HUDEP-2 (cell line): ENCODE data around the gene C1QTNF6.
"Not testable (repeated sequence)": the region's sequence is repeated elsewhere in the genome, so short reads cannot be mapped to it uniquely, and the experiment has no call there.

Source experiments
- DNase-seq, 76 experiments: peaks; one replicate each; lab custom pipeline; 2025; ENCODE audit not compliant: unreplicated experiment in 76 of 76; lab: John Stamatoyannopoulos, UW

C1QTNF6 gene

DNA sequence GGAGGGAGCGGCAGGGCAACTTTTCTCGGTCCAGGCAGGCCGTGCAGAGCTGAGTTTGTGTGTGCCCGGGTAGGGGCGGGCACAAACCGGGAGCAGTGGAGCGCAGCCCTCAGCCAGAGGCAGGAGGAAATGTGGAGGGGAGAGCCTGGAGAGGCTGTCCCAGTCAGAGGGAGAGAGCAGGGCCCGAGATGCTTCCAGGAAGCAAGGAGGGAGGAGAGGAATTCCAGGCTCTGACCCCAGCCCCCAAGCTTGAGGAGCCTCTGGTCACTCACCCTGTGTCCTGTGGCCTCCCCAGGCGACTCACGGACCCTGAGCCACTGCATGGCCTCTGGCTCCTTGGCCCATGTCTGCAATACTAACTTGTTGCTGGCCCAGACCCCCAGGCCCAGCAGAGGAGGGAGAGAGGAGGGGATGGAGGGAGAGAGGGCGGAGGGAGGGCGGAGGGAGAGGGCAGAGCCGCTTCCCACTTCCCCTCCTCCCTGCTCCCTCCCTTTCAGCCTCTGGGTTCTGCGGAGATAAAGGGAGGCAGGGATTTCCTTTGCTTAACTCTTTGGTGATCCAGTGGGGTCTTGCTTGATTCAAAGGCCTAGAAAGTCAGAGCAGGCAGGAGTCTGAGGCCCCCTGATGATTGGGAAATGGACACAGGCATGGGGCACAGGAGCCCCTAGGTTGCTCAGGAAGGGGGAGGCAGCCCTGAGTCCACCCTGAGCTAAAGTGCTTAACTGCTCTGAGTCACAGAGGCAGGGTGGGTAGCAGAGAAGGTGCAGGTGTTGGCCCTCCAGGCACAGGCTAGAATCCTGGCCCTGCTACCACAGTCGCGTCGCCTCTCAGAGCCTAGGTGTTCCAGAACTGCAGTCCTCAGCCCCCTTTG lies at the start of gene C1QTNF6:
TSS of gene C1QTNF6 (minus strand) at position 357 of the 871 bp plus-strand sequence. CDS start at position 323, 34 bp downstream.
- DNase-seq = no peak

DNA sequence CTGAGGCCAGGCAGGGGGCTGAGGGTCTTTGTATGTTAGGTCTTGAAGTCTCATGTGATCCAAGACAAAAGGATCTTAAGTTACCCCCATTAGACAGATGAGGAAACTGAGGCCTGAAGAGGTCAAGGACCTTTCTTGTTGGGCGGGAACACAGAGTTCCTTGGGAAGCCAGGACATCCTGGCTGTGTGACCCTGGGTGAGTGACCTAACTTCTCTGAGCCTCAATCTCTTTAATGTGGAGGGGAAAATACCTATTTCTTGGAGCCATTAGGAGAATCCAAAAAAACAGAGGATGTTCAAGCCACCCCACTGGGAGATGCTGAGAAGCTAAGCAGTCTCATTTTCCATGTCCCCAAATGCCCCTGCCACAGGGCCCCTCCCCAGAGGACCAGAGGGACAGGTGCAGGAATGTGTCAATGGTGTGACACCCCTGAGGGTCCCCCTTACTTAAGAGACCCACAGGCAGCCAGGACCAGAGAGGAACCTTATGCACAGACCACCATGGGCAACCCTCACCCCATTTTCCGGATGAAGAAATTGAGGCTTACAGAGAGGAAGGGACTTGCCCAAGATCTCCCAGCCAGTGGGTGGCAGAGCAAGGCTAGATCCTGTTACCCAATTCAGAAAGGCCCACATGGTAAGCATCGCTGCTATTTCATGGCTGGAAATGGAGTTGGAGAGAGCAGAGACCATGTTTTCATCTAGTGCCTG lies 48.0 kb upstream of the C1QTNF6 start:
- no peak for DNase-seq

DNA sequence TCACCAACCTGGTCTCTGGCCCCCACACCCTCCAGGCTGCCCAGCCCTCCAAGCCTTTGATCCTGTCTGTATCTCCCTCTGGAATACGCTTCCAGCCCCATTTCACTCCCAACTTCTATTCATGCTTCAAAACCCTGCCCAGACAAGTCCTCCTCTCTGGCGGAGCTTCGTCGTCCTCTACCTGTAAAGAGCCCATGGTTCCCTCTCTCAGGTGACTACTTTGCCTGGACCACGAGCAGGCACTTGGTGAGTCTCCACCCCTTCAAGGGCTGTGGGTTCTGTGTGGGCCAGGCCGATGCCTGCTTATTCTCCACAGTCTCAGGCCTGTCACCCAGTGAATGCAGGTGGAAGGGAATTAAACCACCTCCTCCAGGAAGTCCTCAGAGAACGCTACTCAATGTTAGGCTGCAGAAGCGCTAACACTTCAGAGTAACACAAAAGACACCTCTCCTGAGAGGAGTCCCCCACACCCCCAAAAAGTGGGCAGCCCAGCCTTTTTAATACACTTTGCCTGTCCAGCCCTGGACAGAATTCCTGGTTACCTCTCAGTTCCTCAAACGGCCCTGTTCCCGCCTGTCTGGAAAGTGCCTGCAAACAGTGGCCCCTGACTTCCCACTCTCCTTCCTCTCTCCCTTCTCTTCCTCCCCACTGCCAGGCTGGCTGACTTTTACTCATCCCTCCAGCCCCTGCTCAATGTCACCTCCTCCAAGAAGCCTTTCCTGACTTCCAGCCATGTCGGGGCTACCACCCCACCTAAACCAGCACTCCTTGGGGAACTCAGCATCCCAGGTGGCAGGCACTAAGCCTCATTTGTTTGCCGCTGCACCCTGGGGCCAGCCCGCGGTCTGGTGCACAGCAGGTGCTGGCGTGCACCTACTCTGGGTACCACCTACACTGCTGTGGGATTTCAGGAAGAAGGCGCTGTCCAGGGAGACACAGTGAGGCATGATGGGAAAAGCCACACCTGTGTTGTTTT lies 47.0 kb upstream of the C1QTNF6 start:
- no peak for DNase-seq

DNA sequence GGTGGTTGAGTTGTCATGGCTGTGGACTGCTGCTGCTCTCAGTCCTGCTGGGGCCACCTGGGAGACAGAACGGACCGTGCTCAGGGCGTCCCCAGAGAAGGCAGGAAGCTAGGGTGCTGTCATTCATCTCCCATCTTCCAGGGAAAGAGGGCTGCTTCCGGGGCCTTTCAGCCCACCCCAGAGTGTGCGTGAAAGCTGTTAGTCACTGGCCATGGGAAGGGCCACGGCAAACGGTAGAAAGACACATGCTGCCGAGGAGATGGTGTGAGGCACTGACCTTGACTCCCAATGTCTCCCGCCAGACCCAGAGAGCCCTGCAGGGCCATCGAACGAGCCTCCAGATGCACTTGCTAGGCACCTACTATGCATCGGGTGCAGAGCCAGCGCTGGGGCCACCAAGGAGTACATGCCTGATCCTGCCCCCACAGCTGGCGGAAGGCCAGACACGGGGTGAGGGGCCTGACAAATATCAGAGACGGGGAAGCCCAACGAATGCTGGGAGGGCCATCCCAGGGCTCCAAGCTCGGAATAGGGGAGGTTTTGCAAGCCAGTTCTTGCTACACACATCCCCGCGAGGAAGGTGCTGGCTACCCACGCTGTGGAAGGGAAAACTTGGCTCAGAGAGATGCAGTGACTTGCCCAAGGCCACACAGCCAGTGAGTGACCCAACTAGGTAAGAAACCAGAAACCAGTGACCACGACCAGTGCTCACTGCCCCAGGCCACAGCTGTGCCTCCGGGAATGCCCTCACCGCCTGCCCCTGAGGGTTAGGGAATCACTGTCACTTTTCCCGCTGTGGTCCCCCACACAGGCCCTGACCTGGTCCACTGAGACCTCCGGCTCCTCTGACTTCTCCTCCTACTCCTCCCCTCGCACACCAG lies 45.9 kb upstream of the C1QTNF6 start:
- DNase-seq = no peak

DNA sequence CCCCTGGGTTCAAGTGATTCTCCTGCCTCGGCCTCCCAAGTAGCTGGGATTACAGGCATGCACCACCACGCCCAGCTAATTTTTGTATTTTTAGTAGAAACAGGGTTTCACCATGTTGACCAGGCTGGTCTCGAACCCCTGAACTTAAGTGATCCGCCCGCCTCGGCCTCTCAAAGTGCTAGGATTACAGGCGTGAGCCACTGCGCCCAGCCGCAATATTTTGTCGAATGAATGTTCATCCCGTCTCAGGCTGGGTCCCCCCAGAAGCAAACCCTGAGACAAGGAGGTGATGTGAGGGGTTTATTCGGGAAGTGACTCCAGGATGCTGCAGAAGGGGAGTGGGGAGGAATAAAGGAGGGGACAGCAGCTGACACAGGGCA lies 45.3 kb upstream of the C1QTNF6 start:
- DNase-seq = not testable (repeated sequence)

DNA sequence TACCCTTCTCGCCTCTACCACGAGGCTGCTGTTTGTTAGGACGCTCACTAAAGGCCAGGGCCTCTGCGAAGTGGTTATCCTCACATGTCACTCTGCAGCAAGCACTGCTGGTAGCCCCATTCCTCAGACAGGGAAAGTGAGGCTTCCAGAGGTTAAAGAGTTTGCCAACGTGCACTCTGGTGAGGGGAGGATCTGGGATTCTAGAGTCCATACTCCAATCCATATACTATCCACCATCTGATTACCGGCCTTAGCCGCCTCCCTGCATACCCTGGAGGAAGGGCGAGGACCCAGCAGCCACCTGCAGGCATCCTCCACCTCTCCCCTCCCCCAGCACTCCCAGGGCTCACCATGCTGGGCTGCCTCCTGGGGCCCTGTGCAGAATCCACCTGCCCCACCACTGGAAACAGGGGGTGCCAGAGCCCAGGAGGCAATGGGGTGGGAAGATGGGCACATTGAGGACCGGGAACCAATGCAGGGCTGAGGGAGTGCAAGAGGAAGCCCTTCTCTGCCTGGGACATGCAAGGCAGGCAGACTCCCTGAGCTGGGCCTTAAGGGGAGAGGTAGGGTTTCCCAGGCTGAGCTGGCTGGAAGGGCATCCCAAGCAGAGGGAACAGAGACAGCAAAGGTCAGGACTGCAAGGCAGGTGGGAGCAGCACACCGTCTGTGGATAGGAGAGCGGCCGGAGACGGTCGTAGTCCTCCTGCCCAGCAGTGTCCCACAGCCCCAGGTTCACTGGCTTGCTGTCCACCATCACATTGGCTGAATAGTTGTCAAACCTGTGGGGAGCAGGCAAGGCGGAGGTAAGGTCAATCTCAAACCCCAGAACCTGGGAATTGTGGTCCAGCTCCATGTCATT lies 44.3 kb upstream of the C1QTNF6 start:
- no peak for DNase-seq

DNA sequence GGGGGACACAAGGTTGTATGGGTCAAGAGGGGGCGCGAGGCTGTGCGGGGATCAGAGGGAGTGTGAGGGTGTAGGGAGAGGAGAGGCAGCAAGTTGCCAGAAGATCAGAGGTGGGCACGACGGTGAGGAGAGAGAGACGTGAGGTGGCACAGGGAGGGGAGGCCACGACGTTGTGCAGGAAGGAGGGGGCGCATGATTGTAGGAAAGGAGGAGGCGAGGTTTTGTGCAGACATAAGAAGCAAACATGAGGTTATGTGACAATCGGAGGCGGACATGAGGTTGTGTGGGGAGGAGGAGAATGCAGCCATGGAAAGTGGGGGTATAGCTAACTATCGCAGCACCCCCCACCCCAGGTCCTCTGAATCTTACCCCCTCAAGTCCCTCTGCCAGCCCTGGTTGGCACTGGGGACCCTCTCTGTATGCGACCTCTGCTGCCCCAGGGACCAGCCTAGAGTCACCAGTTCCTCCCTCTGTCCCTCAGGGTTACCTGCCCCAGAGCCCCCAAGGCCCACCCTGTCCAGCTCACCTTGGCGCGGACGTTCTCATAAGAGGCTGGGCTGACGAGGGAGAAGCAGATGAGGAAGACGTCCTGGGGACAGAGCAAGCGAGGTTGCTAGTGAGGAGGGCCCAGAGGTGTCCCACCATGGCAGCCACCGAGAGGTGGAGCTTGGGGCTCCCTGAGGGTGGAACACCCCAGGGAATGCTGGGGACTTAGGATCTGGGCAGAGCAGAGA lies 43.5 kb upstream of the C1QTNF6 start:
- DNase-seq = no peak

DNA sequence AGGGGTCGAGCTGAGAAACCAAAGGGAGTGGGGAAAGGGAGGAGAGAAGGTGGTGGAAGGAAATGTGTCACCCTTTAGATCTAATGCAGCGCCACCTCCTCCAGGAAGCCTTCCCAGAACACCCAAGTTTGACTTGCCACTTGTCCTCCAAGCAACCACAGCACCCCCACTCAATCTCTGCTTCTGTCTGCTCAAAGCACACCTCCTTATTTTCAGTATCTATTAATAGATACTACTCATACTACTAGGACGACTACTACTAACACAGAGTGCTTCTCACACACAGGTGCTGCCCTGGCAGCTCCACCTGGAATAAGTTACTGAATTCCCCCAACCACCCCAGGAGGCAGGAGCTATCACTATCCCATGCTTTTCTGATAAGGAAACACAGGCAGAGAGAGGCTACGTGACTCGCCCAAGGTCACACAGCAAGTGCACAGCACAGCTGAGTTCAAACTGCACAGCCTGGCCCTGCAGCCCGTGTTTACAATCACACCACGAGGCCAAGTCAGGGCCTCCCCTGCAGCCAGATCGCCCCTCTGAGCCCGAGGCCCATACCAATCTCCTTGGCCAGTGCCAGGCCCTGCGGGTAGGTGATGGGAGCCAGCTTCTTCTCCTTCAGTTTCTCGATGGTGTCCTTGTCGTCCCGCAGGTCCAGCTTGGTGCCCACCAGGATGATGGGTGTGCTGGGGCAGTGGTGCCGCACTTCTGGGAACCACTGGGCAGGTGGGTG lies 42.8 kb upstream of the C1QTNF6 start:
- peak in 1 of 76 experiments; percentile 33 for DNase-seq

DNA sequence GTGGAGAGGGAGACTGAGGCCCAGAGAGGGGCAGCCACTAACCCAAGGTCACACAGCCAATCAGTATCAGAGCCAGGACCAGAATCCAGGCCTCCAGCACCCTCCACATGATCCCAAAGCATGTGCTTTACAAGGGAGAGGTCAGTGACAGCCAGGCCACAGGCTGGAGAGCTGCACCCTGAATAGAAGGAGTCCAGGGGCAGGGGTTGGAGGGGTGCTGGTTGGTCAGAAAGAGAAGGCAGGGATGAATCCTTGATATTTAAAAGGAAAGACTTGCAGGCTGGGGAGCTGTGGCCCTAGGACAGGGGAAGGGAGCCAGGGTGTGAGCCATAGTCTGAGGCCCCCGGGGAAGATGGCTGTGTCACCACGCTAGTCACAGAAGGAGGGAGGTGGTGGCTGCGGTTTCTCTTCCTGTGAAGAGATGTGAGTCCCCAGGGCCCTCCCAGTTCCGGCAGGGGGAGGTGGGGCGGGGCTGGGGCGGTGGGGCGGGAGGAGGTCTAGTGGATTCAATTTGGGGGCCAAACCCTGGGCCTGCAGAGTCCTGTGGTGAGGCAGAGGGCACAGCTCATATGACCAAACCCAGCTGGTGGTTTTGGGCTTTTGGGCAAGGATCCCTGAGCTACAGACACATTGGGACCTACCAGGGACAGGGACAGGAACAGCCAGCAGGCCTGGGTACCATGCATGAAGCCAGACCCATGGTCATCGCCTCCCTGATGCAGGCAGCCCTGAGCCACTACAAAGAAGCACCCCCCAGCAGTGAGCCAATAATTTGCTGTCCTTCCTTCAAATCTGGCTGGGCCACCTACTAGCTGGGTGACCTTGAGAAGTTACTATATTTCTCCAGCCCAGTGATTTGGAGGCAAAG lies 42.0 kb upstream of the C1QTNF6 start:
- DNase-seq = peak in 62 of 76 experiments; percentile 15 to 78 (median 54)

DNA sequence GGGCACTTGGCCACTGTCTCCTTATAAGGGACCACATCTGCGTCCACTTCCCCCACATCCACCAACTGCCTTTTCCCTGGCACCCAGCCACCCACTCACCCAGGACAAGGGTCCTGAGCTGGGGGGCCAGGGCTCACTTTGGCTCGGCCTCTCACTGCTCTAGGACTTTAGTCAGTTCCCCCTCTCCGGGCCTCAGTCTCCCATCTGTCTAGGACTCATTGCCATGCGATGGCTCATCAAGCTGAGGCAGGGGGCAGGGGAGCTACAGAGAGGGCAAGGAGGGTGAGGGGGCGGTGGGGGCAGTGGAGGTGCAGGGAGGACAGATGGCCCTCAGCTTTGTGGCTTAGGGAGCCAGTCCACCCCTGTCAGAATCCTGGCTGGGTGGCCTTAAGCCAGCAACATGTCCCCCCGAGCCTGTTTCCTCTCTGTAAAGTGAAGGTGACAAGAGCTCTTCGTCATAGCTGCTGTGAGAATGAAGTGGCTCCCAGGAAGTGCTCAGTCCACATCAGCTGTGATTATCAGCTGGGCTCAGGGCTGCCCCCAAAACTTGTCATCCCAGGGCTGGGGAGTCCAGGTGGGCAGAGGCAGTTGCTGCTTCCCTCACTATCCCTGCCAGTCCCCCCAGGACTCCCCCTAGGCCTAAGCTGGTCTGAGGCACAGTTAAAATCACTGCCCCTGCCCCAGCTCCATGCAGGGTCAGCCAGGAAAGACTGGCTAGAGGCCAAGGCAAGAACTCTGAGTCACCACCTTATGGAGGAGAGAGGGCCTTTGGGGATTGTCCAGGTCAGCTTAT lies 41.2 kb upstream of the C1QTNF6 start:
- peak in 2 of 76 experiments; percentile 10 to 38 for DNase-seq

DNA sequence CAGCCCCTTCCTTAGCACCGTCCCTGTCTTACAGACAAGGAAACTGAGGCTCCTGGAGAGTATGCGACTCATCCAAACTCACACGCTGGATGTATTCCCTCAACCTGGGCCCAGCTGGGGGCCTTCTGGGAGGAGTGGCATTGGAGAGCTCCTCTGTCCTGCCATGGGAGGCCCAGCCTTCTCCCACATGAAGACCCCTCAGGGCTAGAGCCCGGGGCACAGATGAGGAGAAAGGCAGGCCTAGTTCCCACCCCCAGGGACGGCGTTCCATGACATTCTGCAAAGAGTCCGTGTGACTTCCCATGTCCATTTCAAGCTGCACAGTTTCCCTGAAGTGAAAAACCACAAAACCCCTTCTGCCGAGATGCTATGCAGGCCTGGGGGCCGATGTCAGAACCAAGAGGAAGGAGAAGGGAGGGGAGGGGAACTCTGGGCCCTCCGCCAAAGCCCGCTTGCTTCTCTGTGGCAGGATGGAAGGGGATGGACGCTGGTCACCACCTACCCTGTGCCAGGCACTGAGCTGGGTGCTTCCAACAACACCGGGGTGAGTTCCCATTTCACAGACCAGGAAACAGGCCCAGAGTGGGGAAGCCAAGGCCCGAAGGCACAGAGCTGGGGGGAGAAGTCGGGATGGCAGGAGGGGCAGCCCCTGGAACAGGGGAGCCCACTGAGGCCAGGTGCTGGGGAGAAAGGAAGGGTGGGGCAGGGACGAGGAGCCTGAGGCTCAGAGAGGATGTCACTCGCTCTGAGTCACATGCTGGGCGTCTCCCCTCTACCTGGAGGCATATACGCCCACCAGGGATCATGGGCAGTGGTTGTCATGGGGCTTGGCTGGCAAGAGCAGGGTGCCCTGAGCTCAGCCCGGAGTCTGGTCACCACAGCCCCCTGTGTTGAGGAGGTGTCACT lies 40.3 kb upstream of the C1QTNF6 start:
- peak in 2 of 76 experiments; percentile 14 for DNase-seq

DNA sequence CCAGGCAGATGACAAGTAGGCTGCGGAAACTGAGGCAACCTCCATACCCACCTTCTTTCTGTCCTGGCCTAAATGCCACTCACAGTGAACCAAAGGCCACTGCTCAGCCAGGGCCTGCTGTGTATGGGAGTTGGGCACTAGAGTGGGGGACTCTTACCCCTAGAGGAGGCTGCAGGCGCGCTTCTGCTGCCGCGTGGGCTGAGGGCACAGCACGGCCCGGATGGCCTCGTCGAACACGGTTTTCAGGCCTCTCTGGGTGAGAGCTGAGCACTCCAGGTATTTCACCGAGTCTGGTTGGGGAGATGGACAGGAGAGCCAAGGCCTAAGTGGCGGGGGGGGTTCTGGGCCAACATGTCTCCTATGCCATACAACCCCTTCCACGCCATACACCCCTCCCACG lies 38.5 kb upstream of the C1QTNF6 start:
- DNase-seq = peak in 1 of 76 experiments; percentile 21

DNA sequence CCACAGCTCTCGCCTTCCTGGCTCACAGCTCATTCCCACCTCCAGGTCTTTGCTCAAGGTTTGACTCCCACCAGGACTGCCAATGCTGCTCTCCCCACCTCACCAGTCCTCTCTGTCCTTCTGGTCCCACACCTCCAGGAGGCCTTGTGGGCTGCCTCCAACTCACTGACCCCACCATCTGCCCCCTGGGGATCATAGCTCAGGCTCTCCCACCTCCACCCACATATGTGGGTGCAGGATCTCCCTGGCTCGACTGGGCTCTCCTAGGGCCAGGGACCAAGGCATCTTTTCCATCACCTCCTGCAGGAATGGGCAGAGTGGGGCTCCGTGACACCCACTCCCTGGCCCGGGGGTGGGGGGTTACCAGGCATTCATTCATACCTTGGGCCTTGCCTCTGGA lies 38.0 kb upstream of the C1QTNF6 start:
- DNase-seq = no peak

DNA sequence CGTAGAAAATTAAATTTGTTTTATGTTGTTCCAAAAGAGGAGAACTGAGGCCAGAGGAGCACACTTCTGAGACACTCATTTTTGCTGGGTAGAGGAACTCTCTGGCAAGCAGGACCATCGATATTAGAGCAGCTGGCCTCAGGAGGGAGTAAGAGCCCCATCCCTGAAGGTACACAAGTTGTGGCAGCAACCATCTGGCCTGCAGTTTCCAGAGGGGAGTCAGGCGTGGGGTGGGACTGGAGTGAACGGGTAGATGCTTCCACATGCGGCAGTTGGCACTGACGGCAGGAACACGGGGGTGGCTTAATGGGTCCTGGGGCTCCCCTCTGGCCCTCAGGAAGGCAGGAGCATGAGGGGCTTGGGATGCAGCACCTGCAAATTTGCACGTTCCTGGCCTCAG lies 37.4 kb upstream of the C1QTNF6 start:
- DNase-seq = peak in 1 of 76 experiments; percentile 12
